Esophagus squamous epithelium (tissue), 4 donors: Measurements from ENCODE around the gene ZBTB8B.
"Not testable (repeated sequence)": the region's sequence is repeated elsewhere in the genome, so short reads cannot be mapped to it uniquely, and the experiment has no call there.

Experiments used
- POLR2A ChIP-seq, 4 donors: fragments of 450-650 bp; IDR thresholded peaks; one replicate each; pipeline ENCODE4 v1.6.1; 2017; ENCODE audit warnings: antibody characterized with exemption in 4 of 4, mild to moderate bottlenecking in 4 of 4, moderate library complexity in 3 of 4
- TF ChIP-seq, protein P1 (sequence below), 6 experiments: fragments of 450-650 bp in 4 of 6; fragments of 200-600 bp in 2 of 6; sonication (generic) in 2 of 6; IDR thresholded peaks; one replicate each; pipeline ENCODE4 v1.5.1; 2016 to 2019; ENCODE audit warnings: antibody characterized with exemption in 6 of 6, mild to moderate bottlenecking in 4 of 6, moderate library complexity in 4 of 6

DNA sequence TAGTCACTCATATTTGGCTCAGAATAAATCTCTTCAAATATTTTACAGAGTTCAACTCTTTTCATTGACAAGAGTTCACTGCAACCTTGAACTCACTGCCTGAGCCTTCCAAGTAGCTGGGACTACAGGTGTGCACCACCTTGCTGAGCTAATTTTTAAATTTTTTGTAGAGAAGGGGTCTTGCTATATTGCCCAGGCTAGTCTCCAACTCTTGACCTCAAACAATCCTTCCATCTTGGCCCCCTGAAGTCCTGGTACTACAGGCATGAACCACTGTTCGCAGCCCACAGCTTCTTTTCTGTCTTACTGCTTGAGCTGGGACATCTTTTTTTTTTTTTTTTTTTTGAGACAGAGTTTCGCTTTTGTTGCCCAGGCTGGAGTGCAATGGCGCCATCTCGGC, 26.1 kb upstream of the ZBTB8B start:
- not testable (repeated sequence) for TF ChIP-seq POLR2A (IDR thresholded peaks at IDR 0.05)
- TF ChIP-seq, protein P1, sequence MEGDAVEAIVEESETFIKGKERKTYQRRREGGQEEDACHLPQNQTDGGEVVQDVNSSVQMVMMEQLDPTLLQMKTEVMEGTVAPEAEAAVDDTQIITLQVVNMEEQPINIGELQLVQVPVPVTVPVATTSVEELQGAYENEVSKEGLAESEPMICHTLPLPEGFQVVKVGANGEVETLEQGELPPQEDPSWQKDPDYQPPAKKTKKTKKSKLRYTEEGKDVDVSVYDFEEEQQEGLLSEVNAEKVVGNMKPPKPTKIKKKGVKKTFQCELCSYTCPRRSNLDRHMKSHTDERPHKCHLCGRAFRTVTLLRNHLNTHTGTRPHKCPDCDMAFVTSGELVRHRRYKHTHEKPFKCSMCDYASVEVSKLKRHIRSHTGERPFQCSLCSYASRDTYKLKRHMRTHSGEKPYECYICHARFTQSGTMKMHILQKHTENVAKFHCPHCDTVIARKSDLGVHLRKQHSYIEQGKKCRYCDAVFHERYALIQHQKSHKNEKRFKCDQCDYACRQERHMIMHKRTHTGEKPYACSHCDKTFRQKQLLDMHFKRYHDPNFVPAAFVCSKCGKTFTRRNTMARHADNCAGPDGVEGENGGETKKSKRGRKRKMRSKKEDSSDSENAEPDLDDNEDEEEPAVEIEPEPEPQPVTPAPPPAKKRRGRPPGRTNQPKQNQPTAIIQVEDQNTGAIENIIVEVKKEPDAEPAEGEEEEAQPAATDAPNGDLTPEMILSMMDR (IDR thresholded peaks at IDR 0.05): not testable (repeated sequence)
